ENCODE data around the gene MUC2.
"Not testable (repeated sequence)": the region's sequence is repeated elsewhere in the genome, so short reads cannot be mapped to it uniquely, and the experiment has no call there.

The MUC2 gene

DNA sequence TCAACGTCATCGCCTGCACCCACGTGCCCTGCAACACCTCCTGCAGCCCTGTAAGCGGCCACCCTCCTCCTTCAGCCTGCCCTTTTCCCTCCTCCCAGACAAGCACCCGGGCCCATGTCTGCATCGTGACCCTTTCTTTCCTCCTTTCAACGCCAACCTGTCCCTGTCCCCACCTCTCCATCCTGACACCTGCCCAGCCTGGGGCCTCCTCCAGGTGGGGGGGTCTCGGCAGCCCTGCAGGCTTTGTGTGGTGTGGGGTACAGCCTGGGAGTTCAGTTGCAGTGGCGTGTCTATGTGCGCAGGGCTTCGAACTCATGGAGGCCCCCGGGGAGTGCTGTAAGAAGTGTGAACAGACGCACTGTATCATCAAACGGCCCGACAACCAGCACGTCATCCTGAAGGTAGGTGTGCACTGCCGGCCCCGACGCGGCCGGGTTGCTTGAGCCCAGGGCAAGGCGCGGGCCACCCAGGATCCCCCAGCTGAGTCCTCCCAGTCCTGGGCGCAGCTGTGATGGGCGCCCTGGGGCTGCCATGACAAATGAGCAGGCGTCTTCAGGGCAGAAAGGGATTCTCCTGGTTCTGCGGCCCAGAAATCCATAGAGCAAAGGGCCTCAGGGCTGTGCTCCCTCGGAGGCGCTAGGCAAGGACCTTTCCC is 33.7 kb downstream of the MUC2 start:
- no peak for DNase-seq

DNA sequence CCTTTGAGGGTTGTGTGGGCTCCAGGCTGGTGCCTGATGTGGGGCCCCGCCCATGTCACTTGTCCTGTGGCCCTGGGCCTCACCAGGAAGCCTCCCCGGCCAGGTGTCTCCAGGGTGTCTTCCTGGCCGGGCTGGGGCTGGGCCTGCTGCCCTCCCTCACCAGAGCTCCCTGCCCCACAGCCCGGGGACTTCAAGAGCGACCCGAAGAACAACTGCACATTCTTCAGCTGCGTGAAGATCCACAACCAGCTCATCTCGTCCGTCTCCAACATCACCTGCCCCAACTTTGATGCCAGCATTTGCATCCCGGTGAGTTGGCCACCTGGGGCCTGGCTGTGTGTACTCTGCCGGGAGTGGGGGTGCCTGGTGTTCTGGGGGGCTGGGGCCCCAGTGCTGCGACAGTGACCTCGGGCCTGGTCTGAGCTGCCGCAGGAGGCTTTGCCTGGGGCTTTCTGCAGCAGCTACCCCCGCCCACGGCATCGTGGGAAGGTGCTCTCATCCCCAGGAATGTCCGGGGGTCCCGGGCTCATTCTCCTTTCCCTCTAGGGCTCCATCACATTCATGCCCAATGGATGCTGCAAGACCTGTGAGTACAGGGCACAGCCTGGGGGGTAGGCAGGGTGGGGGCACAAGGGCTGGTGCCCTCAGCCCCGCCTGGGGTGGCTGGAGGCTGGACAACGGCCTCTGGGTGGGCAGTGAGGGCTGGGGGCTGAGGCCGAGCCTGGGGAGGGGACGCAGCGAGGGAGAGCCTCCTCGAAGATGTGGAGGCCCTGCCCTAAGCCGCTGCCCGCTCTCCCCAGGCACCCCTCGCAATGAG is 34.6 kb downstream of the MUC2 start:
- no peak for DNase-seq

DNA sequence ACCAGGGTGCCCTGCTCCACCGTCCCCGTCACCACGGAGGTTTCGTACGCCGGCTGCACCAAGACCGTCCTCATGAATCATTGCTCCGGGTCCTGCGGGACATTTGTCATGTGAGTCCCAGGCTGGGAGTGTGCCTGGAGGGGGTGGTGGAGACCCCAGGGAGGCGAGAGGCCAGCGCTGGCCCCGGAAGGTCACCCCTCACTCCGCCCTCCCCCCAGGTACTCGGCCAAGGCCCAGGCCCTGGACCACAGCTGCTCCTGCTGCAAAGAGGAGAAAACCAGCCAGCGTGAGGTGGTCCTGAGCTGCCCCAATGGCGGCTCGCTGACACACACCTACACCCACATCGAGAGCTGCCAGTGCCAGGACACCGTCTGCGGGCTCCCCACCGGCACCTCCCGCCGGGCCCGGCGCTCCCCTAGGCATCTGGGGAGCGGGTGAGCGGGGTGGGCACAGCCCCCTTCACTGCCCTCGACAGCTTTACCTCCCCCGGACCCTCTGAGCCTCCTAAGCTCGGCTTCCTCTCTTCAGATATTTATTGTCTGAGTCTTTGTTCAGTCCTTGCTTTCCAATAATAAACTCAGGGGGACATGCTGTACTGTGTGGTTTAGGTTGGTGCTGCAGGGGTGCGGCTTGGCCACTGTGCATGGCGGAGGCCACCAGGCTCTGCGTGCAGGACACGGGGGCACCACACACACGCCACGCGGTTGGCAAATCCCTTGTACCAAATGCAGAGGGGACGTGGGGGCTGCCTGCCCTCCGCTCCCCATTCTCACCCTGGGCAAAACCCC is 35.4 kb downstream of the MUC2 start:
- DNase-seq = no peak

DNA sequence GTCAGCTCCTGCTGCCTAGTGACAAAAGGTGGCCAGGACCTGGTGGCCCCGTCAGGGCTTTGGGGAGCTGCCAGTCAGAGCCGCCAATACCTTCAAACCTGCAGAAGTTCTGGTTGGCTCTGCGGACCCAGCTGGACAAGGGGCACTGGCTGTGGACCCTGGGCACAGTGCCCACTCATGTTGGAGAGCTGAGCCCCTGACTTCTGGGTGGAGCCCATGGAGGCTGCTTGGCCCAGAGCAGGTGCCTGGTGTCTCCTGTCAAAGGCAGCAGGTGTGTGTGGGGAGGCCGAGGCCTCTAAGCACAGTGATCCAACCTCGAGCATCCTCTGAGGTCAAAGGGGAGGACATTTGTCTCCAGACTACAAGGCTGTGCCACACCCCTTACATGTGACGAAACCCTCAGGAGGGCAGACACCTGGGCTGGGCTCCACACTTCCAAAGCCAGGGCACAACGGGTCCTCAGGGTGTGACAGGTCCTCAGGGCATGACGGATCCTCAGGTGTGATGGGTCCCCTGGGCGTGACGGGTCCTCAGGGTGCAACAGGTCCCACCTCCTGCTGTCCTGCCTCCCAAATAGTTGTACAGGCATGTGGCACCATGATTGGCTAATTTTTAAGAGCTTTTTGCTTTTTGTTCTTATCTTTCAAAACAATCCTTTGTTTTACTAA is 37.0 kb downstream of the MUC2 start:
- no peak for DNase-seq

DNA sequence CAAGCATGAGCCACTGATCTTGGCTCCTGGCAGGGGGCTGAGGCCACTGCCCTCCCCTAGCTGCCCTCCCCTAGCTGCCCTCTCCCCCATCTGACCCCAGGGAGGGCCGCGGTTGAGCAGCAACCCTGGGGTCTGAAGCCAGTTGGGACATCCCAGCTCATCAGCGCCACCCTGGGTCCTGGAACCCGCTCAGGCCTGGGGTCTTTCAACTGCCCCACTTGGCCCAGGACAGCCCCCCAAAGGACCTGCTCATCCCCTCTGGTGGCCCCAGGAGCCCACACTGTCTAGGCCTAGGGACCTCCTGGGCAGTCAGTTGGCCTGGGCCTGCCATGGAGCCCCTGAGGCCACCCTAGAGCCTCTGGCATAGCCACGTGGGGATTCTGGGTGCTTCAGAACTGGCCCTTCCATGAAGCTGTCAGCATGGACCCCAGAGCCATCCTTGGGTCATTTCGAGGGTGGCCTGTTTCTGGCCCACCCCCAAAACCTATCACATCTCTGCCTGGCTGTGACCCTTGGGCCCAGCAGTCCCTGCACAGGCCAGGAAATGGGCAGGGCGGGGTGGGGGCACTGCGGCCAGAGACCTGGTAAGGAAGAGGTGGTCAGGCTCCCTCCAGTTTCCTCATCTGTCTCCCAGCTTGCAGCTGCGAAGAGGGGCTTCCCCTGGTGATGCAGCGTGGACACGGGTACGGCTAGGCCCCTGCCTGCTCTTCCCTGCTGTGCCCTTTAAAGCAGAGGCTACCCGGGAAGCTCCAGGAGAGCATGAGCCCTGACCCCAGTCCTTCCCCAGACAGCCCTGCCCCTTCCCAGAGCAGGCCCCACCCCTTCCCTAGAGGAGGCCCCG is 37.9 kb downstream of the MUC2 start:
- DNase-seq = no peak

DNA sequence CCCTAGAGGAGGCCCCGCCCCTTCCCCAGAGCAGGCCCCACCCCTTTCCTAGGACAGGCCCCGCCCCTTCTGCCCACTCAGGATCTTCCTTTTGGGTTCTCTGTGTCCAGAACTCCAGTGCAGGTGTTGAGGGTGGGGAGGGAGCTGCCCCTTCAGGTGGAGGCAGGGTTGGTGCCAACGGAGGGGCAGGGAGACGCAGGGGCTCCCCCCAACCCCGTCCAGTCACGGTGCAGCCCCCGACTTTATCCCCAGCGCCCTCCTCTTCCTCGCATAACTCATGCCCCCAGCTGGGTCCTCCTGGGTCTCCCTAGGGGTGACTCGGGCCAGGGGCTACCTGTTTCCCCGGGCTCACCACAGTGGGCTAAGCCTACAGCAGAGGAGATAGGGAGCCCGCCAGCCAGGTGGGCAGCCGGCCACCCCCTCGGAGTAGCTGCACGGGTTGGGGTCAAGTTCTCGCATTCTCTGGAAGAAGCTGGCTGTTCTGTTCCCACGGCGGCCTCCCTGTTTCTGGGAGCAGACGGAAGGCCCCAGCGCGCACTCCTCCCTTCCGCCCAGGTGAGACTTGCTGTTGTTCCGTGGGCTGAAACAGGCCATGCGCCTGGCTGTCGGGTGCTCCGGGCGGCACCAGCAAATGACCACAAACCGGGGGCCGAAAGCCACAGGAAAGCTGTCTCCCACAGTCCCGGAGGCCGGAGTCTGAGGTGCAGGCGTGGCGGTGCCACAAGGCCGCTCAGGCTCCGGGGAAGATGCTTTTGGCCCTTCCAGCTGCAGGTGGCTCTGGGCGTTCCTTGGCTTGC is 38.9 kb downstream of the MUC2 start:
- DNase-seq = no peak

DNA sequence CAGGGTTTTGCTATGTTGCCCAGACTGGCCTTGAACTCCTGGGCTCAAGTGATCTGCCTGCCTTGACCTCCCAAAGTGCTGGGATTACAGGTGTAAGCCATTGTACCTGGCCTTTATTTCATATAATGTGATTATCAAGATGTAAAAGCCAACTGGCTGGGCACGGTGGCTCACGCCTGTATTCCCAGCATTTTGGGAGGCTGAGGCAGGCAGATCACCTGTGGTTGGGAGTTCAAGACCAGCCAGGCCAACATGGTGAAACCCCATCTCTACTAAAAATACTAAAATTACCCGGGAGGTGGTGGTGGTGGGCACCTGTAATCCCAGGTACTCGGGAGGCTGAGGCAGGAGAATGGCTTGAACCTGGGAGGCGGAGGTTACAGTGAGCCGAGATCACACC is 40.6 kb downstream of the MUC2 start:
- not testable (repeated sequence) for DNase-seq

DNA sequence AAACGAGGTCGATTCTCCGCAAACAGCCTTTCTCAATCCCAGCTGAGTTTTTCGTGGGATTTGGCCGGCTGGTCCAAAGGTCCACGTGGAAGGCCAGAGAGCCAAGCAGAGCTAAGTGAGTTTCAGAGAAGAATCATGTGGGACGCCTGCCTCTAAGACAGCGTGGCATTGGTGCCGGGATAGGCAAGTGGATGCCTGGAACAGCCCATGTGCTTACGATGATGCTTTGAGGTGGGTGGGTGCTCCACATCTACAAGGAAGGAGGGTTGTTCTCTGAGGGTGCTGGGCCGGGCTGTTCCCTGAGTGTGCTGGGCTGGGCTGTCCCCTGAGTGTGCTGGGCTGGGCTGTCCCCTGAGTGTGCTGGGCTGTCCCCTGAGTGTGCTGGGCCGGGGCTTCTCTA is 41.4 kb downstream of the MUC2 start:
- DNase-seq = no peak

DNA sequence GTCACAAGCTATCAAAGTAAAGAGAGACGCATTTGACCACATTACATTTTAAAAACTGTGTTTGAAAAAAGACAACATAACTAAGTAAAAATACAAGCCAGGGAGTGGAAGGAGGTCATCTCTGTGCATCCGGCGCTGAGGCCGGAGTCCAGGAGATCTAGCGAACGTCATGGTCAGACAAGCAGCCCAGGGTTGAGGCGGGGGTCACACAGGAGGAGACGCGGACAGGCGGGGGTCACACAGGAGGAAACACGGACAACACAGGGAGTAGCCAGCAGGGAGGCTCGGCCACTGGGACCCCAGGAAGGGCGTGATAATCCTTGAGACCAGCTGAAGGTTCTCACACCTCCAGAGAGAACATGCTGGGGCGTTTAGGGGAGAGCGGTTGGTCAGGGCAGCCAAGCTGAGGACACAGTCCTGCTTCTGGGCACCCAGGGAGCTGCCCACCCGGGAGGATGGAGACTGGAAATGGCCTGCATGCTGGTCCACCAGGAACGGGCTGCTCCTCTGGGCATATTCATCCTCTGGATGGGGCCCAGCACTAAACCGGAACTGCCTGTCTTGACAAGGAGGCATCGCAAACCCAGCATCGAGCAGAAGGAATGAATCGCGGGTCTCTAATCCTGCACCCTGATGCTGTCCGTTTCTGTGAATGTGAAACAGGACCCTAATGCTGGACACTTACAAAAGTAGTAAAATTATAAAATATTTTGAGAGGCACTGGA is 42.2 kb downstream of the MUC2 start:
- no peak for DNase-seq

DNA sequence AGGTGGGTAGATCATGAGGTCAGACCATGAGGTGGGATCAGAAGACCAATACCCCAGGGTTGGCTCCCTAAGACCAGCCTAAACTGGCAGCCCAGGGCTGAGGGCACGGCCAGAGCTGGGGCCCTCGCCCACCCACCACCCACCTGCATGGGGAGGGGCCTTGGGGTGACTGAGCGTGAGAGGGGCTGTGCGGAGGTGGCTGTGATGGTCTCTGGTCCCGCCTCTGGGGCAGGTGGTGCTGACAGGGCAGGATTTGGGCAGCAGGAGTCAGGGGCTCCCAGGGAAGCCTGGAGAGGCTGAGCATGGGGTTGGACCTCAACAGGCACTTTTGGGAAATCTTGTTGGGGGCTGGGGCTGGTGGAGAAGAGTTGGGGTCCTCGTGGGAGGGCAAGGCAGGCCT is 43.3 kb downstream of the MUC2 start:
- no peak for DNase-seq

DNA sequence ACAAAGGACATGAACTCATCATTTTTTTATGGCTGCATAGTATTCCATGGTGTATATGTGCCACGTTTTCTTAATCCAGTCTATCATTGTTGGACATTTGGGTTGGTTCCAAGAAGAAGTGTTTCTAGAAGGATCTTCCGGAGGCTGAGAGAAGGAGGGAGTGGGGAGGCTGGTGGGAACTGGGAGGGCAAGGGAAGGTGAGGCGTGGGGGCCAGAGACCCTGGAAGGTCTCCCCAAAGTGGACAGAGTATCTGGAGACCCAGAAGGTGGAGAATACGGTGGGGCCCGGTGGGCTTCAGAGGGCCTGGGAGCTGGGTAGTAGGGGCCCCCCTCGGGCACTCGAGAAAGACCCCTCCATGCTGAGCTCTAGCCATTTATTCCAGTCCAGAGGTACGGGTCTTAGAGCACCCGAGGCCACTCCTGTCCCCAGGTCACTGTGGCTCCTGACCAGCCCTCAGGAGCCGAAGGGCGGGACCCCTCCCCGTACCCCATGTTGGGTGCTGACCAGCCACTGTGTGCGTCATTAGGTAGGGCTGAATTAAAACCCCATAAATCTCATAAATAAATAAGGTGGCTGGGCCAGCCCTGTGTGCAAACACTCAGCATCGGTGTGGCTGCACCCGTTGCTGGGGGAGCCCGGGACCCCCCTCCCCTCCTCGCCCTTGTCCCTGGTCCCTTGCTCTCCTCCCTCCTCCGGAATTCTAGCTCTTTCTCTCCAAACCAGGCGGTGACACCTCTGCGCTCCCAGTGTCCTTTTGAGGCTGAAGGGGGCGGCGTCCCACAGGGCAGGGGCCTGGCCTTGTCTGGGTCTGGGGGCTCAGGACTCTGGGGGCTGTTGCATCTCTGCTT is 44.3 kb downstream of the MUC2 start:
- no peak for DNase-seq

DNA sequence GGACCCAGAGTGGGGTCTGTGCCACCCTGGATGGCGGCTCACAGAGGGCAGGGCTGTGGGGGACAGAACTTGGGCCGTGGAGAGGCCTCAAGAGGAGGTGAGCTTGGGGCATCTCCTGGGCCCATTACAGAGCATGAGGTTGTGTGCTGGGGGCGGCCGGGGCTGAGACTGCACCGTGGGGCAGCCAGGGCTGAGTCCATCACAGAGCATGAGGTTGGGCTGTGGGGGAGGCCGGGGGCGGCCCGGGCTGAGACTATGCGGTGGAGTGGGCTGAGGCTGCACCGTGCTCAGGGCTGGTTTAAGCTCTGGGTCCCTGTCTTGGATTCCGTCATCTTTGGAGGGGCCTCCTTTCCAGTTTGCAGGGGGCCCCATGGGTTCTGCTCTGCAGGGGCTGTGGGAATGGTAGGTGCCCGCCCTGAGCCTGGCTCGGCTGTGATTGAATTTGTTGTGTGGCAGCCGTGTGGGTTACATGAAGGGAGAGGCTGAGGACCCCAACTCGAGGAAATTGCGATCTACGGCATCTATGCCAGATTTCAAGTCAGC is 45.0 kb downstream of the MUC2 start:
- no peak for DNase-seq

DNA sequence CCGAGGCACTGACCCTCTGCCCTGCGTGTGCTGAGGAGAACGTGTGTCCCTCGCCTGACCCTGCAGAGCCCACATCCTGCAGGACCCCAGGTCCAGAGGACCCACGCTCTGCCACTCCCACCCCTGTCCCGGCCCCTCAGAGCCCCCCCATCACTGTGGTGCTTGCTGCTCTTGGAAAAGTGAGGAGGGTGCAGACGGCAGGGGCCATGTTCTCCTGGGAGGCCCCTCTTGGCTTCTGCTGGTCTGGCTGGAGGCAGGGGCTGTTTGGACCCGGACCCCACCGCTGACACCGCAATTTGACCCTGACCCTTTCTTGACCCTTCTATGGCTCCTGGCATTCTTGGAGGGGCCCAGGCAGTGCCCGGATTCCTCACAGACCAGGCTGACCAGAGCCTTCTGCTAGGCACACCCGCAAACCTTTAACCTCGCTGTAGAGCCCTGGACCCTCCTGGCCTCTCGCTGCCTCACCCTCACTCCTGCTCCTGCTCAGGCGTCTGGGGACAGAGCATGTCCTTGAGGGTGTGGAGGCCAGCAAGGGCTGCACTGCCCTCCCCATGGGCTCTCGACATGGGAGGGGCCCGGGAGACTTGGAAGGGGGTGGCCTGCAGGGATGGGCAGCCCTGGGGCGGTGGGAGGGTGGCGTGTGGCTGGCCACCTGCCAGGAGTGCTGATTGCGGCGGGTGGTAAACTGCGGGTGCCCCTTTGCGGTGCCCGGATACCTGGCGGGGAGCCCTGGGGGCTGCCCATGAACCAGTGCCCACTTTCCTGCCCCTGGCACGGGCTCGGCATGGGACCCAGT is 46.1 kb downstream of the MUC2 start:
- DNase-seq = no peak

DNA sequence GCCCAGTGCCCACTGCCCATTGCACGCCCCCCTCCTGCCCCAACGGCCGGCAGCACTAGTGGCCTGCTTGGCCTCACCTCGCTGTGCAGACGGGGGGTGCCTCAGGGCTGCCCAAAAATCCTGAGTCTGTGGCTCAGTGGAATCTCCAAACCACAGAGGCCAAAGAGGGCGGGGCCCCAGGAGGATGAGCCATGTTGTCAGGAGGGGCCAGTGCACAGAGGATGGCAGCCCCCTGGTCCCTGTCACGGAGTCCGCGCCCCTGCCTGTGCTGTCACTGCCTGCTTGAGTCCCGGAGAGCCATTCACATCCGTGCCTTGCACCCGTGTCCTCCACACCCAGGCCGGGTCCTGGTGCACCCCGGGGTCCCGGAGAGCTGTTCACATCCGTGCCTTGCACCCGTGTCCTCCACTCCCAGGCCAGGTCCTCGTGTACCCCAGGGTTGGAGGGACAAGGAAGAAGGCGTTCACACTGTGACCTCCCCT is 46.7 kb downstream of the MUC2 start:
- no peak for DNase-seq

DNA sequence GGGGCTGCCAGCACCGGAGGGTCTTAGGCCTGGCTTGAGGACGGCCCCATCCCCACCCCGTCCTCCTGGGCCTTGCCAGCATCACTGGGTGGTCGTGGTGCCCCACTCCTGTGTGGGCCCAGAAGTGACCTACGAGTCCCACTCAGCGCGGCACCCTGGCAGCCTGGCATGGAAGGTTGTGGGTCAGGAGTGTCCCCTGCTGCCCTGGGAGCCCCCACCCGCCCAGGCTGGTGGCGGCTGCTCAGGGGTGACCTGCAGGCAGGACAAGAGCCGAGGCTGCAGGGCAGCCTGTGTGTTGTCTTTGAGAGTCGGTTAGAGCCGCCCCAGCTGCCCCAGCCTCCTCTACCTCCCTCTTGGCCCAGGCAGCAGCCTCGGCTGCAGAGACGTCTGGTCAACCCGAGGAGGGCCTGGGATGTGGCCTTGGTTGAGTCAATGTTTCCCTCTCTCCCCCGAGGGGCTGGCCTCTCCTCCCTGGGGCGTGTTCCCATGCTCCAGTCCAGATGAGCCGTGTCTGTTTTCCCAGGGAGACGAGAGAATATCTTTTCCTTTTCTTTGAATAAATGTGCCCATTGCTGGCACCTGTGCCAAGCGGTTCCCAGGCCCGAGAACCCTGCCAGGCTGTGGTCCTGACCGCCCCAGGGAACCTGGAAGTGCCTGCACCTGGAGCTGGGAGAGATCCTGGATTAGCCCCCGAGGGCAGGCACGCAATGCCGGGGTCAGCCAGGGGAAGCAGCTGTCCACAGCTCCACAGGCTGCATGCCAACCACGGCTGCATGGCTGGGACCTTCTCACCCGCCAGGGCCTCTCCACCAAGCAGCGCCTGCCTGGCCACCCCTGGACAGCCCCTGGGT is 47.4 kb downstream of the MUC2 start:
- DNase-seq = no peak

DNA sequence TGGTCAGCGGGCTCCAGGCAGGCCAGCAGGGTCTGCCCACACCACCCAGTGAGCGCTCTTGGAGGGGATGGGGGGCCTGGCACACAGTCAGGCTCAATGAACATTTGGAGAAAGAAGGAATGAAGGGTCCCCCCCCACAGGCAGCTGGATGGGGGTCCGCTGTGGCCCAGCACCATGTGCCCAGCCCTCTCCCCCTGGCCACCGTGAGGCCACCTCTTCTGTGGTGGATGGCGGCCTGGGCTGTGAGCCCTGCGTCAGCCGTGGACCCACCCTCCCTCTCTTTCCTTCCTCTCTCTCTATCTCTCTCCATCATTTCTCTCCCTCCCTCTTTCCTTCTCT is 48.0 kb downstream of the MUC2 start:
- no peak for DNase-seq

DNA sequence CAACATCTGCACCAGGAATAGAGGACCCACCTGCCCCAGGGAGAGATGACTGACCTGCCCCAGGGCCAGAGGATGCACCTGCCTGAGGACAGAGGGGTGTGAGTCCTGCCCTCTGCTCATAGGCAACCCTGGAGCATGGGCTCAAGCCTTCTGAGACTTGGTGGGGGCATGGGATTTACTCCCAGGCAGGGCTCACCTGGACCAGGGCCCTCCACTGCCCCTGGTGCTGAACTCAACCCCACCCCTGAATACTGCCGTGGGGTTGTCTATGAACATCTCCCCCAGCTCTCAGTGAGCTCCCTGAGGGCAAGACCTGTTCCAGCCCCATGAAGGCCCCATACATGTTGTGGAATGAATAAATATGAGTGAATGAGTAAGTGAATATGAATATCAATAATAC is 49.3 kb downstream of the MUC2 start:
- DNase-seq = no peak

Data from NCI-H446 (cell line).